KMS-11 (cell line): Measurements from ENCODE around the gene BCKDHA.

ENCODE experiments used
- H2AFZ ChIP-seq: fragments of 200-600 bp; sonication (generic); 2 replicates; pipeline ENCODE4 v1.6.1; 2016; ENCODE audit warnings: antibody characterized with exemption, mixed run types, low read depth
- H3K27ac ChIP-seq: fragments of 200-600 bp; sonication (generic); 2 replicates; pipeline ENCODE4 v1.6.1; 2016; ENCODE audit warnings: mild to moderate bottlenecking, mixed run types
- H3K27me3 ChIP-seq: fragments of 200-600 bp; sonication (generic); 2 replicates; pipeline ENCODE4 v1.6.1; 2017; ENCODE audit warnings: mild to moderate bottlenecking, low read depth, mixed run types, moderate library complexity; ENCODE audit not compliant: insufficient read depth
- H3K36me3 ChIP-seq: fragments of 200-600 bp; sonication (generic); 2 replicates; pipeline ENCODE4 v1.6.1; 2017; ENCODE audit warnings: mild to moderate bottlenecking, mixed run types; ENCODE audit not compliant: insufficient read depth
- H3K4me1 ChIP-seq: fragments of 200-600 bp; sonication (generic); 2 replicates; pipeline ENCODE4 v1.6.1; 2016; ENCODE audit warnings: mild to moderate bottlenecking, low read depth, mixed run types; ENCODE audit not compliant: poor library complexity, severe bottlenecking
- H3K4me2 ChIP-seq: fragments of 200-600 bp; sonication (generic); 2 replicates; pipeline ENCODE4 v1.7.0; 2016; ENCODE audit warnings: mild to moderate bottlenecking, mixed run types
- H3K4me3 ChIP-seq: fragments of 200-600 bp; sonication (generic); IDR thresholded peaks from 2 replicates; pipeline ENCODE4 v1.6.1; 2017; ENCODE audit warnings: low read depth, low read length, mixed read lengths; ENCODE audit not compliant: insufficient read depth
- H3K79me2 ChIP-seq: fragments of 200-600 bp; sonication (generic); 2 replicates; pipeline ENCODE4 v1.6.1; 2016; ENCODE audit warnings: low read depth, mixed run types; ENCODE audit not compliant: insufficient read depth
- H3K9ac ChIP-seq: fragments of 200-600 bp; sonication (generic); 2 replicates; pipeline ENCODE4 v1.6.1; 2016; ENCODE audit warnings: mild to moderate bottlenecking, mixed run types
- H4K20me1 ChIP-seq: fragments of 200-600 bp; sonication (generic); 2 replicates; pipeline ENCODE4 v1.6.1; 2016; ENCODE audit warnings: mild to moderate bottlenecking, mixed run types; ENCODE audit not compliant: insufficient read depth
- TF ChIP-seq, protein P1 (sequence below): fragments of 200-600 bp; sonication (generic); conservative IDR thresholded peaks from 2 replicates; pipeline ENCODE4 v1.6.1; 2017; ENCODE audit warnings: low read depth, mild to moderate bottlenecking, antibody characterized with exemption, low read length, moderate library complexity, mixed read lengths

Gene BCKDHA

GRCh38 chr19:41449079-41449864 is 51.7 kb downstream of the BCKDHA start:
- TF ChIP-seq, protein P1, sequence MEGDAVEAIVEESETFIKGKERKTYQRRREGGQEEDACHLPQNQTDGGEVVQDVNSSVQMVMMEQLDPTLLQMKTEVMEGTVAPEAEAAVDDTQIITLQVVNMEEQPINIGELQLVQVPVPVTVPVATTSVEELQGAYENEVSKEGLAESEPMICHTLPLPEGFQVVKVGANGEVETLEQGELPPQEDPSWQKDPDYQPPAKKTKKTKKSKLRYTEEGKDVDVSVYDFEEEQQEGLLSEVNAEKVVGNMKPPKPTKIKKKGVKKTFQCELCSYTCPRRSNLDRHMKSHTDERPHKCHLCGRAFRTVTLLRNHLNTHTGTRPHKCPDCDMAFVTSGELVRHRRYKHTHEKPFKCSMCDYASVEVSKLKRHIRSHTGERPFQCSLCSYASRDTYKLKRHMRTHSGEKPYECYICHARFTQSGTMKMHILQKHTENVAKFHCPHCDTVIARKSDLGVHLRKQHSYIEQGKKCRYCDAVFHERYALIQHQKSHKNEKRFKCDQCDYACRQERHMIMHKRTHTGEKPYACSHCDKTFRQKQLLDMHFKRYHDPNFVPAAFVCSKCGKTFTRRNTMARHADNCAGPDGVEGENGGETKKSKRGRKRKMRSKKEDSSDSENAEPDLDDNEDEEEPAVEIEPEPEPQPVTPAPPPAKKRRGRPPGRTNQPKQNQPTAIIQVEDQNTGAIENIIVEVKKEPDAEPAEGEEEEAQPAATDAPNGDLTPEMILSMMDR = peak; percentile 99
- peak overlapping the region; percentile 63 for H2AFZ ChIP-seq
- H3K27ac ChIP-seq = no peak overlapping the region

DNA sequence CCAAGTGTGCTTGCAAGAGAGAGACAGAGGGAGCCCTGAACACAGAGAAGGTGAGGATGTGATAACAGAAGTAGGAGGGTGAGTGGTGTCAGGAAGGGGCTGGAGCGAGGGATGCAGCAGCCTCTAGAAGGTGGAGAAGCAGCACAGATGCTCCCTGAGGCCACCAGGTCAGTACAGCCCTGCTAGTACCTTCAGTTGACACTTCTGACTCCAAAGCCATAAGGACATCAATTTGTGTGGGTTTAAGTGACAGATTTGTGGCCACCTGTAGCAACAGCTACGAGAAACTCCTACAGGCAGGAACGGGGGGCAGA is 52.2 kb downstream of the BCKDHA start:
- peaks cover 9% of the 10 kb centered on the region for H3K4me1 ChIP-seq
- TF ChIP-seq, protein P1 = no peak
- peaks cover 5% of the 10 kb centered on the region; the same call in 1 of the 2 replicates for H3K27me3 ChIP-seq
- no peaks in the 10 kb centered on the region for H4K20me1 ChIP-seq
- H3K79me2 ChIP-seq = no peaks in the 10 kb centered on the region
- H3K36me3 ChIP-seq = no peaks in the 10 kb centered on the region
- H3K9ac ChIP-seq = no peak overlapping the region
- no peak overlapping the region for H3K27ac ChIP-seq
- peak overlapping the region; percentile 43; the same call in 1 of the 2 replicates for H3K4me2 ChIP-seq
- H2AFZ ChIP-seq = peak overlapping the region; percentile 63; the same call in 1 of the 2 replicates
- no peak overlapping the region for H3K4me3 ChIP-seq

More at GRCh38 chr19:41449079-41449864, 51.7 kb downstream of the BCKDHA start:
- Histone ChIP-seq H3K27me3 (peaks cover 5% of the 10 kb centered on the region; the same call in 1 of the 2 replicates), H3K4me1 (peaks cover 9% of the 10 kb centered on the region), H3K4me3 (no peak overlapping the region), H3K9ac (no peak overlapping the region), H4K20me1 (no peaks in the 10 kb centered on the region), H3K4me2 (peak overlapping the region; percentile 43; the same call in 1 of the 2 replicates), H3K79me2 (no peaks in the 10 kb centered on the region), H3K36me3 (no peaks in the 10 kb centered on the region)

DNA sequence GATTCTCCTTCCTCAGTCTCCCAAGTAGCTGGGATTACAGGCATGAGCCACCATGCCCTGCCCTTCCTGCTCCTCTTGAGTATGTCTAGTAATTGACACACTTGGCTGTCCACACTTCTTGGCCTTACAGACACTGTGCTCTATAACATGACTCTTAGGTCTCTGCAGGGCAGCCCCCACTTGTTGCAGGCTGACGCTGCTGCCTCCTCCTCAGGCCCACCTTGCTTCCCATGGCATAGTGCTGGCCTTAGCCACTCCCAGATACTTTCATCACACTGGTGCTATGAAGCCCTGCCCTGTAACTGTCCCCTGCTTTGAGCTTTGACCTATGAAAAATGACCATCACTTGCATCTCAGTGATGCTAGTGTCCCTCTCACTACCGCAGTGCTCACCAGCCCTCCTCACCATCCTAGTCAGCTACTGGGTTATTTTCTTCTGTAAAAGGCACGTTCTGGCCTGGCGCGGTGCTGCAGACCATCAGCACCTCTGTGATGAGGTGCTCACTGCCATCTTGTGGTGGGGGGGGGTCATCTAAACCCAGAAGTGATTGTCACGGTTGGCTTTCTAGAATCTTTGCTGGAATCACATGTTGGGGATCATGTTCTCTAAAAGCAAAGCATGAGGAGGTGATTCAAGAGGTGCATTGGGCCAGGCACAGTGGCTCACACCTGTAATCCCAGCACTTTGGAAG is 55.1 kb downstream of the BCKDHA start:
- Histone ChIP-seq H2AFZ (no peak overlapping the region), H3K4me2 (no peak overlapping the region), H3K4me1 (peaks cover 35% of the 10 kb centered on the region), H3K79me2 (no peaks in the 10 kb centered on the region), H4K20me1 (no peaks in the 10 kb centered on the region), H3K27me3 (peaks cover 5% of the 10 kb centered on the region; the same call in 1 of the 2 replicates), H3K36me3 (no peaks in the 10 kb centered on the region), H3K27ac (no peak overlapping the region), H3K9ac (no peak overlapping the region), H3K4me3 (no peak overlapping the region)
- TF ChIP-seq, protein P1 = no peak

- no peak overlapping the region for H2AFZ ChIP-seq
- H3K4me3 ChIP-seq = no peak overlapping the region
- no peaks in the 10 kb centered on the region for H3K79me2 ChIP-seq
- no peak overlapping the region for H3K9ac ChIP-seq
- H3K4me1 ChIP-seq = peaks cover 31% of the 10 kb centered on the region
- no peaks in the 10 kb centered on the region for H3K36me3 ChIP-seq
- H3K27me3 ChIP-seq = no peaks in the 10 kb centered on the region
- H3K27ac ChIP-seq = no peak overlapping the region
- TF ChIP-seq, protein P1 = no peak
- H3K4me2 ChIP-seq = 0 out of 2 replicates have a peak overlapping the region, but pooled peaks have one; percentile 32
- no peaks in the 10 kb centered on the region for H4K20me1 ChIP-seq
Measured at GRCh38 chr19:41455936-41456335, 58.3 kb downstream of the BCKDHA start.
